K562 (cell line): ENCODE measurements around the gene ZNF292. TPM values are rescaled to one million over a fixed set of nuclear protein-coding genes. Genes with fewer than 3 reads are reported as not detected.
A peak's percentile ranks its signal among the peaks of the same experiment; 100 is the strongest.

ENCODE experiments used
- ATAC-seq: fragments of 200-7000 bp; cut with Tn5 transposase; 3 replicates; pipeline ENCODE4 v1.9.1; 2020; ENCODE audit warnings: moderate library complexity
- BruUV-seq: library from RNA; stranded (reverse); fragments of 400-500 nt; replicated peaks from 2 replicates; lab custom pipeline; 2021; lab: Mats Ljungman, UMichigan
- CTCF ChIA-PET: fragments of 300-600 bp; formaldehyde crosslinking; extraction: SDS; loops from one replicate; lab custom pipeline; 2021; ENCODE audit warnings: low intra/inter-chr PET ratio; lab: Yijun Ruan, JAX
- POLR2A ChIA-PET: fragments of 300-600, 350-650 bp; sonication (Branson Sonifier 250); formaldehyde crosslinking; extraction: SDS; loops from one replicate; lab custom pipeline; 2021; ENCODE audit warnings: antibody characterized with exemption, inconsistent platforms; lab: Yijun Ruan, JAX
- DNase-seq, 4 experiments: peaks; one replicate each; pipeline versions ENCODE4 v3.0.0 to v3.0.0-alpha.2; 2011 to 2018; ENCODE audit warnings: low spot score in 3 of 4, mixed read lengths in 3 of 4; ENCODE audit errors: extremely low read depth in 1 of 4
- FAIRE-seq: peaks from 2 replicates; lab custom pipeline; 2011; peaks lifted over from hg19 to GRCh38; lab: Jason Lieb, UNC
- H2AFZ ChIP-seq: 2 replicates; pipeline ENCODE4 v1.6.0; 2011; ENCODE audit warnings: low read depth, low read length, control low read depth, inconsistent platforms
- H3K27ac ChIP-seq: fragments of 200-600 bp; 3 replicates; pipeline ENCODE4 v1.8.0; 2011; ENCODE audit warnings: low read depth, mild to moderate bottlenecking, control low read depth, inconsistent platforms, low read length, moderate library complexity, mixed read lengths; ENCODE audit errors: extremely low read depth
- H3K27me3 ChIP-seq, 2 experiments: fragments of 300-600 bp in 1 of 2; 2 replicates in 1 of 2; 3 replicates in 1 of 2; pipeline versions ENCODE4 v1.6.0 to v1.8.0; 2011; ENCODE audit warnings: inconsistent platforms in 2 of 2, low read length in 2 of 2, mild to moderate bottlenecking in 1 of 2, mixed read lengths in 1 of 2, moderate library complexity in 1 of 2; ENCODE audit not compliant: control insufficient read depth in 2 of 2, insufficient read depth in 2 of 2
- H3K36me3 ChIP-seq: fragments of 300-600 bp; 3 replicates; pipeline ENCODE4 v1.8.0; 2011; ENCODE audit warnings: mild to moderate bottlenecking, low read length, inconsistent platforms; ENCODE audit not compliant: control insufficient read depth, insufficient read depth
- H3K4me1 ChIP-seq, 2 experiments: fragments of 200-600 bp in 1 of 2; replicated peaks in 1 of 2; 2 replicates in 1 of 2; 3 replicates in 1 of 2; pipeline versions ENCODE4 v1.5.1 to v1.8.0; 2011; ENCODE audit warnings: inconsistent platforms in 2 of 2, low read length in 2 of 2, mild to moderate bottlenecking in 1 of 2, mixed read lengths in 1 of 2, moderate library complexity in 1 of 2; ENCODE audit not compliant: control insufficient read depth in 2 of 2, insufficient read depth in 2 of 2
- H3K4me2 ChIP-seq: 2 replicates; pipeline ENCODE4 v1.6.1; 2011; ENCODE audit warnings: low read length, control low read depth, inconsistent platforms, mixed read lengths; ENCODE audit not compliant: insufficient read depth
- H3K4me3 ChIP-seq: fragments of 200-600 bp; sonication (generic), shearing (Covaris generic); 2 replicates; pipeline ENCODE4 v1.5.1; 2016; ENCODE audit warnings: control low read depth, inconsistent platforms
- H3K79me2 ChIP-seq: fragments of 200-600 bp; 3 replicates; pipeline ENCODE4 v1.8.0; 2011; ENCODE audit warnings: low read length, inconsistent platforms; ENCODE audit not compliant: control insufficient read depth, insufficient read depth
- H3K9ac ChIP-seq, 2 experiments: 2 replicates each; pipeline versions ENCODE4 v1.6.0 to v1.6.1; 2011; ENCODE audit warnings: low read depth in 2 of 2, low read length in 2 of 2, control low read depth in 1 of 2, inconsistent platforms in 1 of 2, mild to moderate bottlenecking in 1 of 2, mixed read lengths in 1 of 2; ENCODE audit not compliant: insufficient read depth in 1 of 2
- H3K9me1 ChIP-seq: one replicate; pipeline ENCODE4 v1.6.0; 2011; ENCODE audit warnings: inconsistent platforms, mild to moderate bottlenecking, low read length, moderate library complexity; ENCODE audit not compliant: control insufficient read depth, insufficient read depth
- H3K9me3 ChIP-seq: replicated peaks from 2 replicates; pipeline ENCODE4 v1.5.1; 2011; ENCODE audit warnings: low read depth, low read length, inconsistent platforms; ENCODE audit not compliant: control insufficient read depth, insufficient read depth
- H4K20me1 ChIP-seq: replicated peaks from 2 replicates; pipeline ENCODE4 v1.6.1; 2011; ENCODE audit warnings: low read length, inconsistent platforms, mixed read lengths; ENCODE audit not compliant: control insufficient read depth, insufficient read depth
- AFF1 ChIP-seq, 2 experiments: fragments of 450-650 bp; IDR thresholded peaks; 2 replicates each; pipeline ENCODE4 v1.6.1; 2018; ENCODE audit warnings: mild to moderate bottlenecking in 2 of 2, low read depth in 1 of 2; ENCODE audit not compliant: partially characterized antibody in 2 of 2
- ARID1B ChIP-seq: fragments of 450-650 bp; IDR thresholded peaks from 2 replicates; pipeline ENCODE4 v1.6.1; 2016; ENCODE audit warnings: antibody characterized with exemption, mild to moderate bottlenecking, inconsistent platforms
- C11orf30 ChIP-seq: fragments of 450-650 bp; IDR thresholded peaks from 2 replicates; pipeline ENCODE4 v1.6.1; 2016; ENCODE audit warnings: low read depth, mild to moderate bottlenecking
- CBX2 ChIP-seq: fragments of 200-600 bp; sonication (generic); IDR thresholded peaks from one replicate; pipeline ENCODE4 v1.6.1; 2012; ENCODE audit warnings: mild to moderate bottlenecking, low read length, inconsistent platforms; ENCODE audit not compliant: insufficient read depth, poor library complexity, severe bottlenecking
- CREB5 ChIP-seq: fragments of 250-450 bp; sonication (Bioruptor Pico); IDR thresholded peaks from 2 replicates; pipeline ENCODE4 v1.5.0; 2020; ENCODE audit warnings: mild to moderate bottlenecking
- CSDE1 ChIP-seq, 2 experiments: fragments of 450-650 bp; IDR thresholded peaks; 2 replicates each; pipeline ENCODE4 v1.6.1; 2016; ENCODE audit warnings: mild to moderate bottlenecking in 1 of 2
- DPF2 ChIP-seq: fragments of 450-650 bp; IDR thresholded peaks from 2 replicates; pipeline ENCODE4 v1.6.1; 2016
- EP400 ChIP-seq: fragments of 450-650 bp; IDR thresholded peaks from 2 replicates; pipeline ENCODE4 v1.6.1; 2017; ENCODE audit warnings: antibody characterized with exemption, mild to moderate bottlenecking, moderate library complexity
- EZH2 ChIP-seq: IDR thresholded peaks from 2 replicates; pipeline ENCODE4 v1.6.1; 2012; ENCODE audit warnings: low read depth, mild to moderate bottlenecking, inconsistent platforms, low read length, borderline replicate concordance
- FOSL1 ChIP-seq: fragments of 200-800 bp; sonication (Bioruptor generic); conservative IDR thresholded peaks from 2 replicates; pipeline ENCODE4 v1.6.1; 2016; ENCODE audit warnings: missing genetic modification characterization, missing compliant biosample characterization
- GATAD2A ChIP-seq: fragments of 450-650 bp; IDR thresholded peaks from 2 replicates; pipeline ENCODE4 v1.6.1; 2017
- JUN ChIP-seq, 2 experiments: sonication (generic) in 1 of 2; formaldehyde crosslinking in 1 of 2; IDR thresholded peaks; 2 replicates each; pipeline versions ENCODE4 v1.6.1 to v1.8.0; 2012 to 2022; ENCODE audit warnings: borderline replicate concordance in 2 of 2, mild to moderate bottlenecking in 2 of 2, improper control_type of control experiment in 1 of 2, low read depth in 1 of 2, low read length in 1 of 2, missing genetic modification reagents in 1 of 2
- MAFG ChIP-seq: fragments of 450-650 bp; conservative IDR thresholded peaks from 2 replicates; pipeline ENCODE4 v1.6.1; 2016; ENCODE audit warnings: missing genetic modification characterization, missing compliant biosample characterization
- NR2C2 ChIP-seq, 2 experiments: fragments of 200-800 bp in 1 of 2; sonication (Bioruptor generic) in 1 of 2; sonication (generic) in 1 of 2; formaldehyde crosslinking in 1 of 2; IDR thresholded peaks; 2 replicates each; pipeline versions ENCODE4 v1.6.1 to v1.8.0; 2016 to 2022; ENCODE audit warnings: mild to moderate bottlenecking in 1 of 2, missing compliant biosample characterization in 1 of 2, missing genetic modification characterization in 1 of 2, missing genetic modification reagents in 1 of 2
- NR2F6 ChIP-seq: fragments of 450-650 bp; formaldehyde crosslinking; IDR thresholded peaks from 2 replicates; pipeline ENCODE4 v1.4.0; 2020; ENCODE audit warnings: mild to moderate bottlenecking
- STAT5B ChIP-seq: fragments of 250-450 bp; sonication (Bioruptor Pico); IDR thresholded peaks from 2 replicates; pipeline ENCODE4 v1.8.0; 2021; ENCODE audit warnings: mild to moderate bottlenecking, inconsistent platforms
- ZNF324 ChIP-seq: fragments of 250-450 bp; sonication (Bioruptor Pico); IDR thresholded peaks from 2 replicates; pipeline ENCODE4 v1.4.0; 2020; ENCODE audit warnings: mild to moderate bottlenecking
- ZNF354B ChIP-seq: fragments of 250-450 bp; sonication (Bioruptor Pico); IDR thresholded peaks from 2 replicates; pipeline ENCODE4 v1.4.0; 2020
- ZNF551 ChIP-seq: fragments of 250-450 bp; sonication (Bioruptor Pico); IDR thresholded peaks from 2 replicates; pipeline ENCODE4 v1.5.0; 2021; ENCODE audit warnings: mild to moderate bottlenecking, moderate library complexity
- WGBS: fragments of 100-300 bp; shearing (Covaris generic); methylation state at CpG from one replicate; pipeline ENCODE4 v1.1.6; 2016; ENCODE audit warnings: low coverage, mixed read lengths; ENCODE audit not compliant: insufficient coverage; ENCODE audit errors: missing lambda C conversion rate; 5-methylcytosine and 5-hydroxymethylcytosine counted together
- in situ Hi-C: fragments of 300-500 bp; cut with MboI; formaldehyde crosslinking; loops from 4 replicates; pipeline ENCODE4 v1.15.0; 2018; ENCODE audit warnings: inconsistent platforms, mixed read lengths
- intact Hi-C: fragments of 100-400 bp; cut with micrococcal nuclease; formaldehyde crosslinking; loops from 2 replicates; pipeline ENCODE4 v1.14.2; 2022
- polyA plus RNA-seq, 8 experiments: library from polyadenylated mRNA; depleted of rRNA in 4 of 8; stranded (reverse) in 5 of 8; unstranded in 3 of 8; fragments of >200 nt; fragmentation: Nextera tagmentation in 2 of 8; fragmentation: Illumina TruSeq in 1 of 8; extraction: Ambion mirVana in 2 of 8; extraction: Trizol in 1 of 8; gene quantifications; 2 replicates each; pipeline versions ENCODE4 v1.2.1 to v1.2.3, GENCODE V29; 2011 to 2014; ENCODE audit warnings: inconsistent platforms in 1 of 8, missing spikeins in 1 of 8
- total RNA-seq, 7 experiments: library from RNA; depleted of rRNA in 6 of 7; stranded (reverse); fragments of >200 nt in 6 of 7; fragmentation: Illumina TruSeq in 2 of 7; extraction: Trizol in 2 of 7; gene quantifications; 2 replicates each; pipeline versions ENCODE4 v1.2.1 to v1.2.3, GENCODE V29; 2011 to 2021; ENCODE audit warnings: low replicate concordance in 1 of 7

The ZNF292 gene
- total and polyA plus RNA-seq, 9 of the 15 experiments (the other 6 are each of a cell fraction or from before 2014, with no cell fraction given), result 4.4 to 17.1 (median 12.8) TPM

- H3K4me1 ChIP-seq, result peaks cover 0 to 17% of the 10 kb centered on the region in 2 experiments; a peak in 2 of 5 replicates
- WGBS, result 10% methylated on average over 5 of the region's 5 CpGs
- peaks cover 7% of the 10 kb centered on the region; the same call in 1 of the 2 replicates for H4K20me1 ChIP-seq
- H3K9me1 ChIP-seq, result peaks cover 5% of the 10 kb centered on the region
- DNase-seq (peak in 1 of 4 experiments; percentile 10), FAIRE-seq (peak; percentile 46), ATAC-seq (peak; percentile 62)
- no peaks in the 10 kb centered on the region for H3K27me3 ChIP-seq
- H3K36me3 ChIP-seq, result peaks cover 29% of the 10 kb centered on the region; the same call in 2 of the 3 replicates
- H3K9me3 ChIP-seq, result no peaks in the 10 kb centered on the region
- H3K9ac ChIP-seq, result no peak overlapping the region
- POLR2A ChIA-PET, result no interaction called here
- peaks cover 67% of the 10 kb centered on the region for H3K79me2 ChIP-seq
- no TSS peak for BruUV-seq
- in situ Hi-C loops (no loop called here), intact Hi-C loops (no loop called here)
- peak overlapping the region; percentile 17; the same call in 1 of the 3 replicates for H3K27ac ChIP-seq
- CTCF ChIA-PET, result no interaction called here
- no peak overlapping the region for H2AFZ ChIP-seq
- no peak overlapping the region; the same call in 1 of the 2 replicates for H3K4me2 ChIP-seq
- no peak overlapping the region for H3K4me3 ChIP-seq
- peak; percentile 66 for TF ChIP-seq JUN (IDR thresholded peaks at IDR 0.05; ENCODE audit: borderline replicate concordance, low read depth, low read length)
- no peak for TF ChIP-seq JUN (CRISPR knock-in tag; IDR thresholded peaks at IDR 0.05; ENCODE audit: borderline replicate concordance)
- TF ChIP-seq NR2F6 (CRISPR knock-in tag), result no peak
- peak in 1 of 2 experiments; percentile 29 for TF ChIP-seq AFF1 (IDR thresholded peaks at IDR 0.05; ENCODE audit: low read depth in 1 of 2, partially characterized antibody in 2 of 2)
- TF ChIP-seq CREB5 (CRISPR knock-in tag), result no peak
- 0 out of 2 replicates have a peak, but pooled peaks have one; percentile 27 for TF ChIP-seq MAFG (tag)
- 0 out of 2 replicates have a peak, but pooled peaks have one; percentile 44 for TF ChIP-seq GATAD2A
- no peak for TF ChIP-seq ZNF324
- no peak for TF ChIP-seq ZNF551 (CRISPR knock-in tag)
- TF ChIP-seq NR2C2 (CRISPR knock-in tag; IDR thresholded peaks at IDR 0.05), result no peak
- TF ChIP-seq NR2C2 (tag; IDR thresholded peaks at IDR 0.05), result 0 out of 2 replicates have a peak, but pooled peaks have one; percentile 18
- no peak for TF ChIP-seq ZNF354B
- no peak for TF ChIP-seq CBX2
- no peak for TF ChIP-seq EP400
- no peak for TF ChIP-seq CSDE1 (IDR thresholded peaks at IDR 0.05)
- peak; percentile 80 for TF ChIP-seq ARID1B
- TF ChIP-seq EZH2, result no peak
- no peak for TF ChIP-seq STAT5B (CRISPR knock-in tag)
- peak; percentile 63 for TF ChIP-seq DPF2
- peak; percentile 37; the same call in 1 of the 2 replicates for TF ChIP-seq C11orf30
- TF ChIP-seq FOSL1 (tag), result peak; percentile 93
These were observed 58.0 kb downstream of the ZNF292 start for GRCh38 chr6:87213364-87213763.
